Hepatocyte (in vitro differentiated cells): ENCODE results near the gene CFLAR. TPM values are rescaled to one million over a fixed set of nuclear protein-coding genes. Genes with fewer than 3 reads are reported as not detected.

ENCODE experiments used
- DNase-seq: peaks from one replicate; pipeline ENCODE4 v3.0.0-alpha.2; 2016; ENCODE audit warnings: low spot score
- H2AFZ ChIP-seq: fragments of 200-600 bp; sonication (generic); 2 replicates; pipeline ENCODE4 v1.6.0; 2016; ENCODE audit warnings: antibody characterized with exemption, mild to moderate bottlenecking
- H3K27ac ChIP-seq: fragments of 200-600 bp; sonication (generic); 2 replicates; pipeline ENCODE4 v1.5.1; 2016; ENCODE audit warnings: mild to moderate bottlenecking
- H3K27me3 ChIP-seq: fragments of 200-600 bp; sonication (generic); 2 replicates; pipeline ENCODE4 v1.6.1; 2016
- H3K36me3 ChIP-seq: fragments of 200-600 bp; sonication (generic); replicated peaks from 2 replicates; pipeline ENCODE4 v1.5.1; 2016; ENCODE audit warnings: low read depth; ENCODE audit not compliant: insufficient read depth
- H3K4me1 ChIP-seq: fragments of 200-600 bp; sonication (generic); 2 replicates; pipeline ENCODE4 v1.5.1; 2016; ENCODE audit warnings: mild to moderate bottlenecking, moderate library complexity; ENCODE audit not compliant: insufficient read depth
- H3K4me2 ChIP-seq: fragments of 200-600 bp; sonication (generic); 2 replicates; pipeline ENCODE4 v1.6.0; 2016
- H3K4me3 ChIP-seq: fragments of 200-600 bp; sonication (generic); 2 replicates; pipeline ENCODE4 v1.5.1; 2016; ENCODE audit warnings: mild to moderate bottlenecking
- H3K79me2 ChIP-seq: fragments of 200-600 bp; sonication (generic); 2 replicates; pipeline ENCODE4 v1.6.0; 2017; ENCODE audit warnings: mild to moderate bottlenecking
- H3K9me2 ChIP-seq: fragments of 200-600 bp; sonication (generic); replicated peaks from 2 replicates; pipeline ENCODE4 v1.6.0; 2017; ENCODE audit warnings: mild to moderate bottlenecking; ENCODE audit not compliant: insufficient read depth
- H3K9me3 ChIP-seq: fragments of 200-600 bp; sonication (generic); 2 replicates; pipeline ENCODE4 v1.5.1; 2016; ENCODE audit warnings: low read depth, mild to moderate bottlenecking
- H4K20me1 ChIP-seq: fragments of 200-600 bp; sonication (generic); 2 replicates; pipeline ENCODE4 v1.6.0; 2016; ENCODE audit warnings: mild to moderate bottlenecking; ENCODE audit not compliant: insufficient read depth, poor library complexity, severe bottlenecking
- EZH2 ChIP-seq: fragments of 200-600 bp; sonication (generic); IDR thresholded peaks from 2 replicates; pipeline ENCODE4 v1.6.1; 2016; ENCODE audit warnings: antibody characterized with exemption, mild to moderate bottlenecking, borderline replicate concordance
- EZH2phosphoT487 ChIP-seq: fragments of 200-600 bp; sonication (generic); IDR thresholded peaks from one replicate; pipeline ENCODE4 v1.6.1; 2018; ENCODE audit warnings: antibody characterized with exemption, mild to moderate bottlenecking, low read depth, moderate library complexity; ENCODE audit not compliant: unreplicated experiment, severe bottlenecking
- WGBS: methylation state at CpG from one replicate; pipeline ENCODE4 v1.1.6; 2016; ENCODE audit warnings: low lambda C conversion rate; ENCODE audit errors: missing lambda C conversion rate; 5-methylcytosine and 5-hydroxymethylcytosine counted together
- polyA plus RNA-seq: library from polyadenylated mRNA; unstranded; fragments of >200 nt; fragmentation: Nextera tagmentation; extraction: Ambion mirVana; gene quantifications from 2 replicates; pipeline ENCODE4 v1.2.1, GENCODE V29; 2016
- total RNA-seq: library from RNA; depleted of rRNA; stranded (reverse); fragments of >200 nt; gene quantifications from 2 replicates; pipeline ENCODE4 v1.2.3, GENCODE V29; 2014
- TF ChIP-seq, protein P1 (sequence below): fragments of 200-600 bp; sonication (generic); IDR thresholded peaks from 2 replicates; pipeline ENCODE4 v1.5.1; 2016; ENCODE audit warnings: antibody characterized with exemption, mild to moderate bottlenecking; ENCODE audit not compliant: poor library complexity

Gene CFLAR
- total and polyA plus RNA-seq, 2 experiments from 2014 or later, result 46.0 to 65.9 TPM

- Histone ChIP-seq H3K4me2 (peak overlapping the region; percentile 14), H3K4me3 (no peak overlapping the region), H2AFZ (no peak overlapping the region), H3K4me1 (peaks cover 7% of the 10 kb centered on the region), H3K9me2 (no peaks in the 10 kb centered on the region), H3K9me3 (no peaks in the 10 kb centered on the region), H3K27me3 (no peaks in the 10 kb centered on the region), H4K20me1 (no peaks in the 10 kb centered on the region), H3K27ac (peak overlapping the region; percentile 64), H3K36me3 (no peaks in the 10 kb centered on the region), H3K79me2 (no peaks in the 10 kb centered on the region)
- no peak for DNase-seq
- 81% methylated on average over 9 of the region's 9 CpGs for WGBS
- TF ChIP-seq EZH2 (no peak), EZH2phosphoT487 (no peak)
- TF ChIP-seq, protein P1, sequence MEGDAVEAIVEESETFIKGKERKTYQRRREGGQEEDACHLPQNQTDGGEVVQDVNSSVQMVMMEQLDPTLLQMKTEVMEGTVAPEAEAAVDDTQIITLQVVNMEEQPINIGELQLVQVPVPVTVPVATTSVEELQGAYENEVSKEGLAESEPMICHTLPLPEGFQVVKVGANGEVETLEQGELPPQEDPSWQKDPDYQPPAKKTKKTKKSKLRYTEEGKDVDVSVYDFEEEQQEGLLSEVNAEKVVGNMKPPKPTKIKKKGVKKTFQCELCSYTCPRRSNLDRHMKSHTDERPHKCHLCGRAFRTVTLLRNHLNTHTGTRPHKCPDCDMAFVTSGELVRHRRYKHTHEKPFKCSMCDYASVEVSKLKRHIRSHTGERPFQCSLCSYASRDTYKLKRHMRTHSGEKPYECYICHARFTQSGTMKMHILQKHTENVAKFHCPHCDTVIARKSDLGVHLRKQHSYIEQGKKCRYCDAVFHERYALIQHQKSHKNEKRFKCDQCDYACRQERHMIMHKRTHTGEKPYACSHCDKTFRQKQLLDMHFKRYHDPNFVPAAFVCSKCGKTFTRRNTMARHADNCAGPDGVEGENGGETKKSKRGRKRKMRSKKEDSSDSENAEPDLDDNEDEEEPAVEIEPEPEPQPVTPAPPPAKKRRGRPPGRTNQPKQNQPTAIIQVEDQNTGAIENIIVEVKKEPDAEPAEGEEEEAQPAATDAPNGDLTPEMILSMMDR, result no peak
These were observed 88.9 kb downstream of the CFLAR start for GRCh38 chr2:201204655-201205514.

GRCh38 chr2:201205515-201205849 is 89.5 kb downstream of the CFLAR start:
- no peak overlapping the region for H3K4me2 ChIP-seq
- H3K9me3 ChIP-seq, result no peaks in the 10 kb centered on the region
- TF ChIP-seq, protein P1, result no peak
- TF ChIP-seq EZH2phosphoT487 (no peak), EZH2 (no peak)
- peaks cover 7% of the 10 kb centered on the region for H3K4me1 ChIP-seq
- peak overlapping the region; percentile 64 for H3K27ac ChIP-seq
- H3K27me3 ChIP-seq, result no peaks in the 10 kb centered on the region
- no peak overlapping the region for H3K4me3 ChIP-seq
- H2AFZ ChIP-seq, result no peak overlapping the region
- DNase-seq, result no peak
- H3K79me2 ChIP-seq, result no peaks in the 10 kb centered on the region
- H4K20me1 ChIP-seq, result no peaks in the 10 kb centered on the region
- WGBS, result 88% methylated on average over 3 of the region's 3 CpGs
- no peaks in the 10 kb centered on the region for H3K9me2 ChIP-seq
- H3K36me3 ChIP-seq, result no peaks in the 10 kb centered on the region

DNA sequence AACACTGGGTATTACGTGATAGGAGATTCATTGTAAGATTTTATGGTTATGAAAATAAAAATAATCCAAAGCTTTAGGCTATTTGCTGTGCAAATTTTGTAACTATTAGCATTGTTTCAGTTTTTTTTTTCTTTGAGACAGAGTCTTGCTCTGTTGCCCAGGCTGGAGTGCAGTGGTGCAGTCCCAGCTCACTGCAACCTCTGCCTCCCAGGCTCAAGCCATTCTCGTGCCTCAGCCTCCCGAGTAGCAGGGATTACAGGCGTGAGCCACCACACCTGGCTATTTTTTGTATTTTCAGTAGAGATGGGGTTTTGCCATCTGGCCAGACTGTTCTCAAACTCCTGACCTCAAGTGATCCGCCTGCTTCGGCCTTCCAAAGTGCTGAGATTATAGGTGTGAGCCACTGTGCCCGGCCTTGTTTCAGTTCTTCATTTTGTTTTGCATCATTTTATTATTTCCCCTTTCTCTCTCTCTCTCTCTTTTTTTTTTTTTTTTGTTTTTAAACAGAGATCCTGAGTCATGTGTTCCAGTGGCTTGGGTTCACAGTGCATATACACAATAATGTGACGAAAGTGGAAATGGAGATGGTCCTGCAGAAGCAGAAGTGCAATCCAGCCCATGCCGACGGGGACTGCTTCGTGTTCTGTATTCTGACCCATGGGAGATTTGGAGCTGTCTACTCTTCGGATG is 92.7 kb downstream of the CFLAR start:
- H3K4me1 ChIP-seq, result peaks cover 7% of the 10 kb centered on the region
- H3K4me3 ChIP-seq, result no peak overlapping the region
- no peak overlapping the region for H3K27ac ChIP-seq
- TF ChIP-seq, protein P1, result no peak
- TF ChIP-seq EZH2phosphoT487 (no peak), EZH2 (no peak)
- no peaks in the 10 kb centered on the region for H3K27me3 ChIP-seq
- no peaks in the 10 kb centered on the region for H3K9me2 ChIP-seq
- H2AFZ ChIP-seq, result no peak overlapping the region
- 95% methylated on average over 12 of the region's 12 CpGs for WGBS
- H4K20me1 ChIP-seq, result no peaks in the 10 kb centered on the region
- H3K36me3 ChIP-seq, result no peaks in the 10 kb centered on the region
- no peak overlapping the region for H3K4me2 ChIP-seq
- H3K9me3 ChIP-seq, result no peaks in the 10 kb centered on the region
- no peak for DNase-seq
- H3K79me2 ChIP-seq, result no peaks in the 10 kb centered on the region
